ENCODE results near the gene LOXL1.

DNA sequence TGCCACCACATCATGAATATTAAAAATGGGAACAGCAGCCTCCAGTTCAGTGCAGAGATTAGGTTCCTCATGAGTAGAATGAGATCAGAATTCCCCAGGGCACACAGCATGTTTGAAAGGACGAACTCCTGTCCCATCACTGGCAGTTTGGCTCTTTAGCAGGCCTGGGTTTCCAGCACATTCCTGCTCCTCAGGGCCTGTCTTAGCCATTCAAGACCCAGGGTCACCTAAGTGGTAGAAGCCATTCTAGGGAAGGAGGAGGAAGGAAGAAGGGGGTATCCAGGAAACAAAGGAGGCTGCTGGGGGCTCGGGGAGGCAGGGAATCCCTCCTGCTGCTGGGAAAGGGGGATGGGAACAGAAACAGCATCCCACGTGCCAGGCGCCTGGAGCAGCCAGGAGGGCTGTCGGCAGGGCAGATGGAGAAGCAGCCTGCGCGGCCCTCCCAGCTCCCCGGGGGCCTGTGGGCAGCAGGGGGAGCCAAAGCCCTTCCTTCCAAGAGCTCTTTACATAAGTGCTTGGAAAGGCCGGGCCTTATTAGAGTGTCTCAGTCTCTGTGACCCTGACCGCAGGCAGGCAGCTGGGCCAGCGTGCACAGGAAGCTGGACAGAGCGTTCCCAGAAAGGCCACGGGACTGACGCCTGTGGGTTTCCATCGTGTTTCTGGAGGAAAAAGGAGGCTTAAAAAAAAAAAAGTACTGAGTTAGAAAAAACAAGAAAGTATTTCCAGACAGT is 24.7 kb downstream of the LOXL1 start:
- TF ChIP-seq POLR2AphosphoS5 (IDR thresholded peaks at IDR 0.05; ENCODE audit: low read depth, low read length) (no peak), ESRRA (CRISPR knock-in tag; IDR thresholded peaks at IDR 0.05; ENCODE audit: low read depth) (no peak), HMGA1 (CRISPR knock-in tag; conservative IDR thresholded peaks at IDR 0.05) (no peak), ARNT (IDR thresholded peaks at IDR 0.05) (no peak), NFE2 (CRISPR knock-in tag; IDR thresholded peaks at IDR 0.05) (no peak), POLR2A (IDR thresholded peaks at IDR 0.05; ENCODE audit: insufficient read depth in 1 of 2, low read depth in 2 of 2, low read length in 2 of 2) (no peak)
- TF ChIP-seq, protein P1, sequence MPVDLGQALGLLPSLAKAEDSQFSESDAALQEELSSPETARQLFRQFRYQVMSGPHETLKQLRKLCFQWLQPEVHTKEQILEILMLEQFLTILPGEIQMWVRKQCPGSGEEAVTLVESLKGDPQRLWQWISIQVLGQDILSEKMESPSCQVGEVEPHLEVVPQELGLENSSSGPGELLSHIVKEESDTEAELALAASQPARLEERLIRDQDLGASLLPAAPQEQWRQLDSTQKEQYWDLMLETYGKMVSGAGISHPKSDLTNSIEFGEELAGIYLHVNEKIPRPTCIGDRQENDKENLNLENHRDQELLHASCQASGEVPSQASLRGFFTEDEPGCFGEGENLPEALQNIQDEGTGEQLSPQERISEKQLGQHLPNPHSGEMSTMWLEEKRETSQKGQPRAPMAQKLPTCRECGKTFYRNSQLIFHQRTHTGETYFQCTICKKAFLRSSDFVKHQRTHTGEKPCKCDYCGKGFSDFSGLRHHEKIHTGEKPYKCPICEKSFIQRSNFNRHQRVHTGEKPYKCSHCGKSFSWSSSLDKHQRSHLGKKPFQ (CRISPR knock-in tag; IDR thresholded peaks at IDR 0.05; ENCODE audit: insufficient replicate concordance) = no peak
- TF ChIP-seq, protein P2, sequence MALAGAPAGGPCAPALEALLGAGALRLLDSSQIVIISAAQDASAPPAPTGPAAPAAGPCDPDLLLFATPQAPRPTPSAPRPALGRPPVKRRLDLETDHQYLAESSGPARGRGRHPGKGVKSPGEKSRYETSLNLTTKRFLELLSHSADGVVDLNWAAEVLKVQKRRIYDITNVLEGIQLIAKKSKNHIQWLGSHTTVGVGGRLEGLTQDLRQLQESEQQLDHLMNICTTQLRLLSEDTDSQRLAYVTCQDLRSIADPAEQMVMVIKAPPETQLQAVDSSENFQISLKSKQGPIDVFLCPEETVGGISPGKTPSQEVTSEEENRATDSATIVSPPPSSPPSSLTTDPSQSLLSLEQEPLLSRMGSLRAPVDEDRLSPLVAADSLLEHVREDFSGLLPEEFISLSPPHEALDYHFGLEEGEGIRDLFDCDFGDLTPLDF (CRISPR knock-in tag; IDR thresholded peaks at IDR 0.05) = no peak
- TF ChIP-seq, protein P3, sequence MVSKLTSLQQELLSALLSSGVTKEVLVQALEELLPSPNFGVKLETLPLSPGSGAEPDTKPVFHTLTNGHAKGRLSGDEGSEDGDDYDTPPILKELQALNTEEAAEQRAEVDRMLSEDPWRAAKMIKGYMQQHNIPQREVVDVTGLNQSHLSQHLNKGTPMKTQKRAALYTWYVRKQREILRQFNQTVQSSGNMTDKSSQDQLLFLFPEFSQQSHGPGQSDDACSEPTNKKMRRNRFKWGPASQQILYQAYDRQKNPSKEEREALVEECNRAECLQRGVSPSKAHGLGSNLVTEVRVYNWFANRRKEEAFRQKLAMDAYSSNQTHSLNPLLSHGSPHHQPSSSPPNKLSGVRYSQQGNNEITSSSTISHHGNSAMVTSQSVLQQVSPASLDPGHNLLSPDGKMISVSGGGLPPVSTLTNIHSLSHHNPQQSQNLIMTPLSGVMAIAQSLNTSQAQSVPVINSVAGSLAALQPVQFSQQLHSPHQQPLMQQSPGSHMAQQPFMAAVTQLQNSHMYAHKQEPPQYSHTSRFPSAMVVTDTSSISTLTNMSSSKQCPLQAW (CRISPR knock-in tag; IDR thresholded peaks at IDR 0.05) = no peak
